Liver (tissue), 9 donors: ENCODE measurements around the gene STK33. TPM values are rescaled to one million over a fixed set of nuclear protein-coding genes. Genes with fewer than 3 reads are reported as not detected.

ENCODE experiments used
- DNase-seq: peaks from one replicate; pipeline ENCODE4 v3.0.0-alpha.2; 2017; ENCODE audit warnings: low spot score
- H3K27ac ChIP-seq, 2 donors: one replicate each; pipeline ENCODE4 v1.7.0; 2013; ENCODE audit warnings: inconsistent platforms in 2 of 2, low read length in 2 of 2, control low read depth in 1 of 2, low read depth in 1 of 2, mild to moderate bottlenecking in 1 of 2
- H3K27me3 ChIP-seq, 4 donors: one replicate each; pipeline versions ENCODE4 v1.6.1 to v1.7.0; 2013; ENCODE audit warnings: low read length in 3 of 4, inconsistent platforms in 1 of 4, mild to moderate bottlenecking in 1 of 4, moderate library complexity in 1 of 4; ENCODE audit not compliant: control insufficient read depth in 4 of 4, insufficient read depth in 4 of 4
- H3K36me3 ChIP-seq, 4 donors: one replicate each; pipeline versions ENCODE4 v1.6.1 to v1.7.0; 2013; ENCODE audit warnings: low read length in 3 of 4, mild to moderate bottlenecking in 3 of 4, low read depth in 1 of 4, moderate library complexity in 1 of 4; ENCODE audit not compliant: control insufficient read depth in 4 of 4, insufficient read depth in 3 of 4
- H3K4me1 ChIP-seq, 4 donors: one replicate each; pipeline versions ENCODE4 v1.6.1 to v1.7.0; 2013; ENCODE audit warnings: low read length in 3 of 4, mild to moderate bottlenecking in 3 of 4, moderate library complexity in 1 of 4; ENCODE audit not compliant: control insufficient read depth in 4 of 4, insufficient read depth in 4 of 4
- H3K4me3 ChIP-seq, 3 donors: one replicate each; pipeline versions ENCODE4 v1.6.1 to v1.7.0; 2013; ENCODE audit warnings: low read length in 3 of 3, control low read depth in 1 of 3, low read depth in 1 of 3, mild to moderate bottlenecking in 1 of 3
- H3K9ac ChIP-seq, 2 donors: one replicate each; pipeline ENCODE4 v1.7.0; 2013; ENCODE audit warnings: low read length in 2 of 2, mild to moderate bottlenecking in 2 of 2, moderate library complexity in 2 of 2, control low read depth in 1 of 2, low read depth in 1 of 2
- H3K9me3 ChIP-seq, 4 donors: one replicate each; pipeline versions ENCODE4 v1.6.1 to v1.7.0; 2013; ENCODE audit warnings: low read length in 3 of 4; ENCODE audit not compliant: control insufficient read depth in 4 of 4
- EGR1 ChIP-seq, 2 donors: IDR thresholded peaks; 2 replicates each; pipeline ENCODE4 v1.6.1; 2016 to 2018; ENCODE audit warnings: antibody characterized with exemption in 2 of 2, low read depth in 2 of 2
- FOXA2 ChIP-seq: IDR thresholded peaks from 2 replicates; pipeline ENCODE4 v1.6.1; 2016; ENCODE audit warnings: antibody characterized with exemption
- GABPA ChIP-seq, 2 donors: IDR thresholded peaks in 1 of 2; conservative IDR thresholded peaks in 1 of 2; 2 replicates each; pipeline ENCODE4 v1.6.1; 2016; ENCODE audit warnings: antibody characterized with exemption in 2 of 2, mild to moderate bottlenecking in 1 of 2, moderate library complexity in 1 of 2
- HNF4A ChIP-seq, 2 donors: conservative IDR thresholded peaks; 2 replicates each; pipeline ENCODE4 v1.6.1; 2016; ENCODE audit warnings: antibody characterized with exemption in 2 of 2, mild to moderate bottlenecking in 2 of 2
- HNF4G ChIP-seq: IDR thresholded peaks from 2 replicates; pipeline ENCODE4 v1.6.1; 2016; ENCODE audit warnings: antibody characterized with exemption
- JUND ChIP-seq, 2 donors: IDR thresholded peaks; 2 replicates each; pipeline ENCODE4 v1.6.1; 2016; ENCODE audit warnings: antibody characterized with exemption in 2 of 2
- MAX ChIP-seq: IDR thresholded peaks from 2 replicates; pipeline ENCODE4 v1.6.1; 2016; ENCODE audit warnings: antibody characterized with exemption
- NR2F2 ChIP-seq: IDR thresholded peaks from 2 replicates; pipeline ENCODE4 v1.6.1; 2016; ENCODE audit warnings: antibody characterized with exemption
- RAD21 ChIP-seq, 2 donors: IDR thresholded peaks; 2 replicates each; pipeline ENCODE4 v1.6.1; 2016; ENCODE audit warnings: antibody characterized with exemption in 2 of 2, mild to moderate bottlenecking in 2 of 2
- SP1 ChIP-seq: IDR thresholded peaks from 2 replicates; pipeline ENCODE4 v1.6.1; 2018; ENCODE audit warnings: antibody characterized with exemption, mild to moderate bottlenecking
- TAF1 ChIP-seq: conservative IDR thresholded peaks from 2 replicates; pipeline ENCODE4 v1.6.1; 2016; ENCODE audit warnings: antibody characterized with exemption, mild to moderate bottlenecking
- YY1 ChIP-seq: IDR thresholded peaks from 2 replicates; pipeline ENCODE4 v1.6.1; 2016; ENCODE audit warnings: antibody characterized with exemption, mild to moderate bottlenecking
- WGBS: extraction: QIAGEN DNeasy Blood & Tissue Kit; methylation state at CpG from one replicate; pipeline ENCODE4 v1.1.7; 2013; 5-methylcytosine and 5-hydroxymethylcytosine counted together
- polyA plus RNA-seq, 2 donors: library from polyadenylated mRNA; stranded (reverse) in 1 of 2; unstranded in 1 of 2; fragments of 200-250 nt in 1 of 2; fragments of >200 nt in 1 of 2; fragmentation: Nextera tagmentation in 1 of 2; extraction: Ambion mirVana in 1 of 2; gene quantifications; one replicate each; pipeline versions ENCODE4 v1.2.1 to v1.2.3, GENCODE V29; 2013 to 2015
- total RNA-seq, 2 donors: library from RNA; depleted of rRNA; stranded (reverse); fragments of >200 nt; gene quantifications; one replicate each; pipeline ENCODE4 v1.2.3, GENCODE V29; 2014
- TF ChIP-seq, protein P1 (sequence below): IDR thresholded peaks from 2 replicates; pipeline ENCODE4 v1.6.1; 2016; ENCODE audit warnings: antibody characterized with exemption
- TF ChIP-seq, protein P2 (sequence below): fragments of 150-350 bp; IDR thresholded peaks from 2 replicates; pipeline ENCODE4 v1.5.1; 2017; ENCODE audit warnings: improper control_type of control experiment, low read depth, low read length; ENCODE audit not compliant: missing input control
- TF ChIP-seq, protein P3 (sequence below): IDR thresholded peaks from 2 replicates; pipeline ENCODE4 v1.6.1; 2016; ENCODE audit warnings: antibody characterized with exemption
- TF ChIP-seq, protein P4 (sequence below): IDR thresholded peaks from 2 replicates; pipeline ENCODE4 v1.6.1; 2016; ENCODE audit warnings: antibody characterized with exemption, mild to moderate bottlenecking
- donor health status: healthy.
- donor health status: healthy.
- donor health status: healthy.
- donor health status: healthy.
- donor health status: healthy.

STK33 gene
- total and polyA plus RNA-seq, 4 donors: 0.09 to 1.1 (median 0.52) TPM

GRCh38 chr11:8610532-8611116 lies 16.6 kb upstream of the STK33 start:
- Histone ChIP-seq H3K4me3 (no peak overlapping the region), H3K9ac (no peak overlapping the region), H3K36me3 (peaks cover 0 to 10% (median 2%) of the 10 kb centered on the region in 4 donors), H3K27me3 (no peaks in the 10 kb centered on the region), H3K27ac (no peak overlapping the region), H3K9me3 (no peaks in the 10 kb centered on the region), H3K4me1 (no peaks in the 10 kb centered on the region)
- TF ChIP-seq GABPA (IDR thresholded peaks at IDR 0.05 in 1 of 2, conservative IDR thresholded peaks at IDR 0.05 in 1 of 2) (no peak), YY1 (no peak), JUND (IDR thresholded peaks at IDR 0.05) (no peak)
- DNase-seq: no peak
- whole genome bisulfite sequencing: 70% methylated on average over 7 of the region's 7 CpGs

DNA sequence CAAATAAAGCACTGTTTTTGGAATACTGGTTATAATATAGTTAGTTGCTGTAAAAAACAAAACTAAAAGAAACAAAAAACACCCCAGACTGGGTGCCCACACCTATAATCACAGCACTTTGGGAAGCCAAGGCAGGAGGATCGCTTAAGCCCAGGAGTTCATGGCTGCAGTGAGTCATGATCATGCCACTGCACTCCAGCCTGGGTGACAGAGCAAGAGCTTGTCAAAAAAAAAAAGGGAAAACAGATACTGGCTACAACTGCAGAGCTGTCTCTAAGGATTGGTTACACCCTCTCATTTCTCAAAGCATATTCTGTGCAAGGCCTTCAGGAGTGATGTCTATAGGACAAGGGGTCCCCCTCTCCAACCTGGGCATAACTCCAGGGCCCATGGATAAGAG lies 14.6 kb upstream of the STK33 start:
- WGBS: 96% methylated on average over 1 of the region's 1 CpG
- no peak for TF ChIP-seq HNF4G
- no peak for TF ChIP-seq EGR1 (IDR thresholded peaks at IDR 0.05; ENCODE audit: low read depth in 2 of 2)
- no peak for TF ChIP-seq RAD21 (IDR thresholded peaks at IDR 0.05)
- TF ChIP-seq FOXA2: no peak
- TF ChIP-seq, protein P1, sequence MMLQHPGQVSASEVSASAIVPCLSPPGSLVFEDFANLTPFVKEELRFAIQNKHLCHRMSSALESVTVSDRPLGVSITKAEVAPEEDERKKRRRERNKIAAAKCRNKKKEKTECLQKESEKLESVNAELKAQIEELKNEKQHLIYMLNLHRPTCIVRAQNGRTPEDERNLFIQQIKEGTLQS: no peak
- no peak for TF ChIP-seq YY1
- TF ChIP-seq SP1: no peak
- no peak overlapping the region for H3K9ac ChIP-seq
- H3K27me3 ChIP-seq: no peaks in the 10 kb centered on the region
- peaks cover 0 to 6% (median 2%) of the 10 kb centered on the region in 4 donors for H3K36me3 ChIP-seq
- H3K4me3 ChIP-seq: no peak overlapping the region
- no peak overlapping the region for H3K27ac ChIP-seq
- DNase-seq: no peak
- no peaks in the 10 kb centered on the region for H3K9me3 ChIP-seq
- H3K4me1 ChIP-seq: no peaks in the 10 kb centered on the region

- no peak for TF ChIP-seq FOXA2
- TF ChIP-seq, protein P2, sequence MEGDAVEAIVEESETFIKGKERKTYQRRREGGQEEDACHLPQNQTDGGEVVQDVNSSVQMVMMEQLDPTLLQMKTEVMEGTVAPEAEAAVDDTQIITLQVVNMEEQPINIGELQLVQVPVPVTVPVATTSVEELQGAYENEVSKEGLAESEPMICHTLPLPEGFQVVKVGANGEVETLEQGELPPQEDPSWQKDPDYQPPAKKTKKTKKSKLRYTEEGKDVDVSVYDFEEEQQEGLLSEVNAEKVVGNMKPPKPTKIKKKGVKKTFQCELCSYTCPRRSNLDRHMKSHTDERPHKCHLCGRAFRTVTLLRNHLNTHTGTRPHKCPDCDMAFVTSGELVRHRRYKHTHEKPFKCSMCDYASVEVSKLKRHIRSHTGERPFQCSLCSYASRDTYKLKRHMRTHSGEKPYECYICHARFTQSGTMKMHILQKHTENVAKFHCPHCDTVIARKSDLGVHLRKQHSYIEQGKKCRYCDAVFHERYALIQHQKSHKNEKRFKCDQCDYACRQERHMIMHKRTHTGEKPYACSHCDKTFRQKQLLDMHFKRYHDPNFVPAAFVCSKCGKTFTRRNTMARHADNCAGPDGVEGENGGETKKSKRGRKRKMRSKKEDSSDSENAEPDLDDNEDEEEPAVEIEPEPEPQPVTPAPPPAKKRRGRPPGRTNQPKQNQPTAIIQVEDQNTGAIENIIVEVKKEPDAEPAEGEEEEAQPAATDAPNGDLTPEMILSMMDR: no peak
- no peak for TF ChIP-seq SP1
- no peak for TF ChIP-seq TAF1
- TF ChIP-seq, protein P3, sequence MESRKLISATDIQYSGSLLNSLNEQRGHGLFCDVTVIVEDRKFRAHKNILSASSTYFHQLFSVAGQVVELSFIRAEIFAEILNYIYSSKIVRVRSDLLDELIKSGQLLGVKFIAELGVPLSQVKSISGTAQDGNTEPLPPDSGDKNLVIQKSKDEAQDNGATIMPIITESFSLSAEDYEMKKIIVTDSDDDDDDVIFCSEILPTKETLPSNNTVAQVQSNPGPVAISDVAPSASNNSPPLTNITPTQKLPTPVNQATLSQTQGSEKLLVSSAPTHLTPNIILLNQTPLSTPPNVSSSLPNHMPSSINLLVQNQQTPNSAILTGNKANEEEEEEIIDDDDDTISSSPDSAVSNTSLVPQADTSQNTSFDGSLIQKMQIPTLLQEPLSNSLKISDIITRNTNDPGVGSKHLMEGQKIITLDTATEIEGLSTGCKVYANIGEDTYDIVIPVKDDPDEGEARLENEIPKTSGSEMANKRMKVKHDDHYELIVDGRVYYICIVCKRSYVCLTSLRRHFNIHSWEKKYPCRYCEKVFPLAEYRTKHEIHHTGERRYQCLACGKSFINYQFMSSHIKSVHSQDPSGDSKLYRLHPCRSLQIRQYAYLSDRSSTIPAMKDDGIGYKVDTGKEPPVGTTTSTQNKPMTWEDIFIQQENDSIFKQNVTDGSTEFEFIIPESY: no peak
- TF ChIP-seq NR2F2: no peak
- TF ChIP-seq, protein P4, sequence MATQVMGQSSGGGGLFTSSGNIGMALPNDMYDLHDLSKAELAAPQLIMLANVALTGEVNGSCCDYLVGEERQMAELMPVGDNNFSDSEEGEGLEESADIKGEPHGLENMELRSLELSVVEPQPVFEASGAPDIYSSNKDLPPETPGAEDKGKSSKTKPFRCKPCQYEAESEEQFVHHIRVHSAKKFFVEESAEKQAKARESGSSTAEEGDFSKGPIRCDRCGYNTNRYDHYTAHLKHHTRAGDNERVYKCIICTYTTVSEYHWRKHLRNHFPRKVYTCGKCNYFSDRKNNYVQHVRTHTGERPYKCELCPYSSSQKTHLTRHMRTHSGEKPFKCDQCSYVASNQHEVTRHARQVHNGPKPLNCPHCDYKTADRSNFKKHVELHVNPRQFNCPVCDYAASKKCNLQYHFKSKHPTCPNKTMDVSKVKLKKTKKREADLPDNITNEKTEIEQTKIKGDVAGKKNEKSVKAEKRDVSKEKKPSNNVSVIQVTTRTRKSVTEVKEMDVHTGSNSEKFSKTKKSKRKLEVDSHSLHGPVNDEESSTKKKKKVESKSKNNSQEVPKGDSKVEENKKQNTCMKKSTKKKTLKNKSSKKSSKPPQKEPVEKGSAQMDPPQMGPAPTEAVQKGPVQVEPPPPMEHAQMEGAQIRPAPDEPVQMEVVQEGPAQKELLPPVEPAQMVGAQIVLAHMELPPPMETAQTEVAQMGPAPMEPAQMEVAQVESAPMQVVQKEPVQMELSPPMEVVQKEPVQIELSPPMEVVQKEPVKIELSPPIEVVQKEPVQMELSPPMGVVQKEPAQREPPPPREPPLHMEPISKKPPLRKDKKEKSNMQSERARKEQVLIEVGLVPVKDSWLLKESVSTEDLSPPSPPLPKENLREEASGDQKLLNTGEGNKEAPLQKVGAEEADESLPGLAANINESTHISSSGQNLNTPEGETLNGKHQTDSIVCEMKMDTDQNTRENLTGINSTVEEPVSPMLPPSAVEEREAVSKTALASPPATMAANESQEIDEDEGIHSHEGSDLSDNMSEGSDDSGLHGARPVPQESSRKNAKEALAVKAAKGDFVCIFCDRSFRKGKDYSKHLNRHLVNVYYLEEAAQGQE: no peak
- no peak for TF ChIP-seq HNF4G
- TF ChIP-seq, protein P1: no peak
- TF ChIP-seq EGR1 (IDR thresholded peaks at IDR 0.05; ENCODE audit: low read depth in 2 of 2): no peak
- TF ChIP-seq HNF4A (conservative IDR thresholded peaks at IDR 0.05): no peak
- TF ChIP-seq MAX: no peak
- Histone ChIP-seq H3K4me1 (no peaks in the 10 kb centered on the region), H3K4me3 (no peak overlapping the region), H3K36me3 (no peaks in the 10 kb centered on the region), H3K9ac (no peak overlapping the region), H3K9me3 (no peaks in the 10 kb centered on the region), H3K27ac (no peak overlapping the region), H3K27me3 (no peaks in the 10 kb centered on the region)
- DNase-seq: no peak
- WGBS: 95% methylated on average over 1 of the region's 1 CpG
These were observed 12.0 kb upstream of the STK33 start for GRCh38 chr11:8605971-8606563.
